Endodermal cell (in vitro differentiated cells): ENCODE results near the gene UBASH3B. TPM values are rescaled to one million over a fixed set of nuclear protein-coding genes. Genes with fewer than 3 reads are reported as not detected.

Source experiments
- DNase-seq: peaks from one replicate; pipeline ENCODE4 v3.0.0-alpha.2; 2017
- H3K27ac ChIP-seq: 2 replicates; pipeline ENCODE4 v1.5.1; 2013; ENCODE audit warnings: mild to moderate bottlenecking, low read depth, low read length, moderate library complexity
- H3K27me3 ChIP-seq: 2 replicates; pipeline ENCODE4 v1.6.1; 2013; ENCODE audit warnings: mild to moderate bottlenecking, low read length, moderate library complexity; ENCODE audit not compliant: insufficient read depth, control insufficient read depth, poor library complexity, severe bottlenecking
- H3K36me3 ChIP-seq: 2 replicates; pipeline ENCODE4 v1.7.0; 2013; ENCODE audit warnings: mild to moderate bottlenecking, low read length, moderate library complexity; ENCODE audit not compliant: control insufficient read depth, insufficient read depth
- H3K4me1 ChIP-seq: one replicate; pipeline ENCODE4 v1.7.0; 2013; ENCODE audit warnings: low read length; ENCODE audit not compliant: control insufficient read depth, insufficient read depth
- H3K4me3 ChIP-seq: 2 replicates; pipeline ENCODE4 v1.5.1; 2013; ENCODE audit warnings: mild to moderate bottlenecking, low read length, moderate library complexity
- H3K9ac ChIP-seq: 2 replicates; pipeline ENCODE4 v1.6.1; 2013; ENCODE audit warnings: mild to moderate bottlenecking, low read length, moderate library complexity; ENCODE audit not compliant: poor library complexity, severe bottlenecking; ENCODE audit errors: extremely low read depth
- H3K9me3 ChIP-seq: 2 replicates; pipeline ENCODE4 v1.6.1; 2013; ENCODE audit warnings: mild to moderate bottlenecking, low read length, moderate library complexity; ENCODE audit not compliant: control insufficient read depth
- H3K27ac Mint-ChIP-seq: 2 replicates; pipeline ENCODE4 v1.8.0; 2020; ENCODE audit warnings: mixed read lengths
- H3K27me3 Mint-ChIP-seq: 2 replicates; pipeline ENCODE4 v1.8.0; 2021; ENCODE audit warnings: mild to moderate bottlenecking, mixed read lengths; ENCODE audit not compliant: insufficient read depth
- H3K36me3 Mint-ChIP-seq: 2 replicates; pipeline ENCODE4 v1.8.0; 2020; ENCODE audit warnings: low read depth, mixed read lengths
- H3K4me1 Mint-ChIP-seq: 2 replicates; pipeline ENCODE4 v1.8.0; 2020; ENCODE audit warnings: mixed read lengths
- H3K4me3 Mint-ChIP-seq: 2 replicates; pipeline ENCODE4 v1.8.0; 2020; ENCODE audit warnings: mild to moderate bottlenecking, moderate library complexity, mixed read lengths
- H3K9me3 Mint-ChIP-seq: 2 replicates; pipeline ENCODE4 v1.8.0; 2020; ENCODE audit warnings: mild to moderate bottlenecking, mixed read lengths
- WGBS, 2 experiments: methylation state at CpG; one replicate each; pipeline versions ENCODE4 v1.1.5 to v1.1.7; 2013; ENCODE audit warnings: missing lambda C conversion rate in 2 of 2, mixed read lengths in 1 of 2; ENCODE audit not compliant: insufficient coverage in 1 of 2, insufficient read length in 1 of 2; 5-methylcytosine and 5-hydroxymethylcytosine counted together
- total RNA-seq, 2 donors: library from RNA; stranded (reverse); fragmentation: NEBNext Ultra II Directional in 1 of 2; extraction: Animal tissue kit (Norgen Biotek cat#: 25700) in 1 of 2; gene quantifications; 2 replicates in 1 of 2; 3 replicates in 1 of 2; pipeline ENCODE4 v1.2.1, GENCODE V29; 2021
- TF ChIP-seq, protein P1 (sequence below): fragments of 200-600 bp; sonication (generic); conservative IDR thresholded peaks from 2 replicates; pipeline ENCODE4 v1.5.0; 2021; ENCODE audit warnings: antibody characterized with exemption, mild to moderate bottlenecking

Gene UBASH3B
- total RNA-seq, 2 donors from 2014 or later: 6.0 to 9.0 TPM

GRCh38 chr11:122789907-122790306, 134.4 kb downstream of the UBASH3B start:
- H3K27me3 ChIP-seq: no peaks in the 10 kb centered on the region
- Mint-ChIP-seq H3K4me1 (no peaks in the 10 kb centered on the region), H3K27ac (no peak overlapping the region), H3K36me3 (no peaks in the 10 kb centered on the region), H3K27me3 (no peaks in the 10 kb centered on the region), H3K4me3 (no peak overlapping the region), H3K9me3 (no peaks in the 10 kb centered on the region)
- no peaks in the 10 kb centered on the region for H3K36me3 ChIP-seq
- no peak overlapping the region for H3K27ac ChIP-seq
- no peak for DNase-seq
- no peaks in the 10 kb centered on the region for H3K4me1 ChIP-seq
- 98 to 100% methylated on average over 2 to 3 of the region's 3 CpGs for WGBS, 2 experiments
- H3K9ac ChIP-seq: no peak overlapping the region
- TF ChIP-seq, protein P1, sequence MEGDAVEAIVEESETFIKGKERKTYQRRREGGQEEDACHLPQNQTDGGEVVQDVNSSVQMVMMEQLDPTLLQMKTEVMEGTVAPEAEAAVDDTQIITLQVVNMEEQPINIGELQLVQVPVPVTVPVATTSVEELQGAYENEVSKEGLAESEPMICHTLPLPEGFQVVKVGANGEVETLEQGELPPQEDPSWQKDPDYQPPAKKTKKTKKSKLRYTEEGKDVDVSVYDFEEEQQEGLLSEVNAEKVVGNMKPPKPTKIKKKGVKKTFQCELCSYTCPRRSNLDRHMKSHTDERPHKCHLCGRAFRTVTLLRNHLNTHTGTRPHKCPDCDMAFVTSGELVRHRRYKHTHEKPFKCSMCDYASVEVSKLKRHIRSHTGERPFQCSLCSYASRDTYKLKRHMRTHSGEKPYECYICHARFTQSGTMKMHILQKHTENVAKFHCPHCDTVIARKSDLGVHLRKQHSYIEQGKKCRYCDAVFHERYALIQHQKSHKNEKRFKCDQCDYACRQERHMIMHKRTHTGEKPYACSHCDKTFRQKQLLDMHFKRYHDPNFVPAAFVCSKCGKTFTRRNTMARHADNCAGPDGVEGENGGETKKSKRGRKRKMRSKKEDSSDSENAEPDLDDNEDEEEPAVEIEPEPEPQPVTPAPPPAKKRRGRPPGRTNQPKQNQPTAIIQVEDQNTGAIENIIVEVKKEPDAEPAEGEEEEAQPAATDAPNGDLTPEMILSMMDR: no peak
- H3K4me3 ChIP-seq: no peak overlapping the region
- H3K9me3 ChIP-seq: no peaks in the 10 kb centered on the region

- no peak overlapping the region for H3K4me3 ChIP-seq
- H3K27me3 ChIP-seq: no peaks in the 10 kb centered on the region
- no peak for DNase-seq
- H3K27ac ChIP-seq: no peak overlapping the region
- H3K9me3 Mint-ChIP-seq: no peaks in the 10 kb centered on the region
- H3K4me3 Mint-ChIP-seq: no peak overlapping the region
- no peak overlapping the region for H3K9ac ChIP-seq
- H3K36me3 Mint-ChIP-seq: no peaks in the 10 kb centered on the region
- H3K27me3 Mint-ChIP-seq: no peaks in the 10 kb centered on the region
- peaks cover 3% of the 10 kb centered on the region for H3K36me3 ChIP-seq
- no peak overlapping the region for H3K27ac Mint-ChIP-seq
- TF ChIP-seq, protein P1: no peak
- no peaks in the 10 kb centered on the region for H3K4me1 Mint-ChIP-seq
- H3K4me1 ChIP-seq: no peaks in the 10 kb centered on the region
- no peaks in the 10 kb centered on the region for H3K9me3 ChIP-seq
- WGBS, 2 experiments: 84 to 92% methylated on average over 2 of the region's 2 CpGs
These were observed 135.9 kb downstream of the UBASH3B start for GRCh38 chr11:122791411-122791810.

- no peaks in the 10 kb centered on the region for H3K27me3 ChIP-seq
- 92 to 95% methylated on average over 8 of the region's 8 CpGs for WGBS, 2 experiments
- H3K9ac ChIP-seq: no peak overlapping the region
- Mint-ChIP-seq H3K4me1 (no peaks in the 10 kb centered on the region), H3K27ac (no peak overlapping the region), H3K9me3 (no peaks in the 10 kb centered on the region), H3K27me3 (no peaks in the 10 kb centered on the region), H3K36me3 (peaks cover 4% of the 10 kb centered on the region), H3K4me3 (no peak overlapping the region)
- no peak overlapping the region for H3K27ac ChIP-seq
- DNase-seq: no peak
- peaks cover 6% of the 10 kb centered on the region for H3K36me3 ChIP-seq
- H3K9me3 ChIP-seq: no peaks in the 10 kb centered on the region
- TF ChIP-seq, protein P1: no peak
- no peak overlapping the region for H3K4me3 ChIP-seq
- no peaks in the 10 kb centered on the region for H3K4me1 ChIP-seq
These were observed 136.3 kb downstream of the UBASH3B start for GRCh38 chr11:122791836-122792235.
